Measurements from ENCODE around the gene FAM168A. TPM values are rescaled to one million over a fixed set of nuclear protein-coding genes. Genes with fewer than 3 reads are reported as not detected.
"Not testable (repeated sequence)": the region's sequence is repeated elsewhere in the genome, so short reads cannot be mapped to it uniquely, and the experiment has no call there.

Gene FAM168A
- total RNA-seq, 1 donor from 2014 or later = 19.3 TPM

- H2AFZ ChIP-seq (replicated peaks) = no peak overlapping the region
- H3K4me1 Mint-ChIP-seq = peaks cover 24% of the 10 kb centered on the region
- peaks cover 11% of the 10 kb centered on the region for H3K36me3 Mint-ChIP-seq
- no peak overlapping the region for H3K9ac ChIP-seq
- DNase-seq (ENCODE audit: low spot score) = no peak
- H4K20me1 ChIP-seq (ENCODE audit: low read depth) = no peaks in the 10 kb centered on the region
- H3K27me3 ChIP-seq = no peaks in the 10 kb centered on the region
- no peaks in the 10 kb centered on the region for H3K36me3 ChIP-seq
- H3K4me3 ChIP-seq = no peak overlapping the region
- peaks cover 93% of the 10 kb centered on the region for H3K79me2 ChIP-seq (ENCODE audit: low read depth)
- H3K4me1 ChIP-seq = peaks cover 31% of the 10 kb centered on the region
- TF ChIP-seq EZH2 (IDR thresholded peaks at IDR 0.05) = no peak
- no peak for TF ChIP-seq EZH2phosphoT487 (IDR thresholded peaks at IDR 0.05)
- TF ChIP-seq CTCF (IDR thresholded peaks at IDR 0.05) = no peak
- no peak overlapping the region for H3K27ac Mint-ChIP-seq
- H3K4me3 Mint-ChIP-seq = no peak overlapping the region
- no peak overlapping the region for H3K4me2 ChIP-seq
- peaks cover 29% of the 10 kb centered on the region for H3F3A ChIP-seq (ENCODE audit: low read depth)
- H3K27ac ChIP-seq = no peak overlapping the region
- no peaks in the 10 kb centered on the region for H3K9me3 ChIP-seq (ENCODE audit: low read depth)
- H3K9me3 Mint-ChIP-seq = no peaks in the 10 kb centered on the region
- H3K27me3 Mint-ChIP-seq (ENCODE audit: insufficient read depth, low read depth) = no peaks in the 10 kb centered on the region
These were observed 18.1 kb downstream of the FAM168A start for GRCh38 chr11:73579641-73580434.

- TF ChIP-seq CTCF (IDR thresholded peaks at IDR 0.05) = no peak
- TF ChIP-seq EZH2 (IDR thresholded peaks at IDR 0.05) = no peak
- no peak for TF ChIP-seq EZH2phosphoT487 (IDR thresholded peaks at IDR 0.05)
- Mint-ChIP-seq H3K4me1 (peaks cover 24% of the 10 kb centered on the region), H3K27me3 (ENCODE audit: insufficient read depth, low read depth) (no peaks in the 10 kb centered on the region), H3K9me3 (peaks cover 4% of the 10 kb centered on the region), H3K27ac (no peak overlapping the region), H3K4me3 (no peak overlapping the region), H3K36me3 (peaks cover 12% of the 10 kb centered on the region)
- Histone ChIP-seq H3K4me2 (no peak overlapping the region), H3K79me2 (ENCODE audit: low read depth) (peaks cover 94% of the 10 kb centered on the region), H3K27ac (no peak overlapping the region), H4K20me1 (ENCODE audit: low read depth) (no peaks in the 10 kb centered on the region), H3K4me1 (peaks cover 34% of the 10 kb centered on the region), H3K27me3 (no peaks in the 10 kb centered on the region), H3K9me3 (ENCODE audit: low read depth) (no peaks in the 10 kb centered on the region), H2AFZ (replicated peaks) (no peak overlapping the region), H3K9ac (no peak overlapping the region), H3F3A (ENCODE audit: low read depth) (peaks cover 30% of the 10 kb centered on the region), H3K4me3 (no peak overlapping the region), H3K36me3 (no peaks in the 10 kb centered on the region)
- no peak for DNase-seq (ENCODE audit: low spot score)
These were observed 19.2 kb downstream of the FAM168A start for GRCh38 chr11:73578592-73579185.

DNA sequence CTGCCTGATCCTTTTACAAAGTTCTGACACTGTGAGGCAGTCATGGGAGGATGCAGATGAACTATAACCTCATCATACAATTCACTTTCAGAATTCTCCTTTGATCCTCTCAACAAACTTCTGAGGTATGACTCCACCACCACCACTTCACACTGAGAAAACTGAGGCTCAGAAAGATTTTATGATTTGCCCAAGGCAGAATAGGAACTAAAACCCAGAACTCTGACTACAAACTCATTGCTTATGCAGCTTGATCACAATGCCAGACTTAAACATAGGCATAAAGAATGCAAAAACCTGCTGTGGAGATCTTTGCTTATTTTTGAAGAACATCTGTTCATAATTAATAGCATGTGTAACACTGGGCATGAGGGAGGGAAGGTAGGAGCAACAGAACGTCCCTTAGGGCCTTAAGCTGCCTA lies 20.4 kb downstream of the FAM168A start:
- Histone ChIP-seq H3K4me3 (no peak overlapping the region), H3K79me2 (ENCODE audit: low read depth) (peaks cover 92% of the 10 kb centered on the region), H3F3A (ENCODE audit: low read depth) (peaks cover 30% of the 10 kb centered on the region), H3K9me3 (ENCODE audit: low read depth) (no peaks in the 10 kb centered on the region), H4K20me1 (ENCODE audit: low read depth) (no peaks in the 10 kb centered on the region), H3K4me2 (peak overlapping the region; percentile 1), H3K27ac (peak overlapping the region; percentile 95), H3K9ac (no peak overlapping the region), H3K36me3 (no peaks in the 10 kb centered on the region), H3K4me1 (peaks cover 42% of the 10 kb centered on the region), H2AFZ (replicated peaks) (no peak overlapping the region), H3K27me3 (no peaks in the 10 kb centered on the region)
- H3K9me3 Mint-ChIP-seq = peaks cover 8% of the 10 kb centered on the region
- peak overlapping the region; percentile 74 for H3K27ac Mint-ChIP-seq
- TF ChIP-seq EZH2 (IDR thresholded peaks at IDR 0.05) = no peak
- no peak for DNase-seq (ENCODE audit: low spot score)
- peaks cover 27% of the 10 kb centered on the region for H3K4me1 Mint-ChIP-seq
- H3K36me3 Mint-ChIP-seq = peaks cover 18% of the 10 kb centered on the region
- no peaks in the 10 kb centered on the region for H3K27me3 Mint-ChIP-seq (ENCODE audit: insufficient read depth, low read depth)
- H3K4me3 Mint-ChIP-seq = no peak overlapping the region

GRCh38 chr11:73576185-73576614 lies 21.7 kb downstream of the FAM168A start:
- Mint-ChIP-seq H3K9me3 (peaks cover 8% of the 10 kb centered on the region), H3K27ac (peak overlapping the region; percentile 87), H3K4me3 (no peak overlapping the region), H3K36me3 (peaks cover 18% of the 10 kb centered on the region), H3K27me3 (ENCODE audit: insufficient read depth, low read depth) (no peaks in the 10 kb centered on the region), H3K4me1 (peaks cover 27% of the 10 kb centered on the region)
- Histone ChIP-seq H3K79me2 (ENCODE audit: low read depth) (peaks cover 79% of the 10 kb centered on the region), H3K4me1 (peaks cover 42% of the 10 kb centered on the region), H3K9ac (no peak overlapping the region), H3K36me3 (no peaks in the 10 kb centered on the region), H3K27me3 (no peaks in the 10 kb centered on the region), H3K9me3 (ENCODE audit: low read depth) (no peaks in the 10 kb centered on the region), H3F3A (ENCODE audit: low read depth) (peaks cover 30% of the 10 kb centered on the region), H3K4me2 (peak overlapping the region; percentile 42), H2AFZ (replicated peaks) (no peak overlapping the region), H3K4me3 (peak overlapping the region; percentile 20), H3K27ac (peak overlapping the region; percentile 95), H4K20me1 (ENCODE audit: low read depth) (no peaks in the 10 kb centered on the region)
- DNase-seq (ENCODE audit: low spot score) = peak; percentile 52
- no peak for TF ChIP-seq EZH2 (IDR thresholded peaks at IDR 0.05)
- no peak for TF ChIP-seq CTCF (IDR thresholded peaks at IDR 0.05)
- TF ChIP-seq EZH2phosphoT487 (IDR thresholded peaks at IDR 0.05) = no peak

GRCh38 chr11:73571982-73572381 lies 25.9 kb downstream of the FAM168A start:
- Histone ChIP-seq H3K79me2 (ENCODE audit: low read depth) (peaks cover 69% of the 10 kb centered on the region), H3K4me1 (peaks cover 27% of the 10 kb centered on the region), H3F3A (ENCODE audit: low read depth) (peaks cover 18% of the 10 kb centered on the region)
- not testable (repeated sequence) for DNase-seq (ENCODE audit: low spot score); H4K20me1 ChIP-seq (ENCODE audit: low read depth); H3K27ac Mint-ChIP-seq; H2AFZ ChIP-seq (replicated peaks); H3K9ac ChIP-seq; H3K9me3 Mint-ChIP-seq; H3K4me3 ChIP-seq; H3K4me2 ChIP-seq; H3K4me3 Mint-ChIP-seq; H3K27me3 ChIP-seq; H3K27me3 Mint-ChIP-seq (ENCODE audit: insufficient read depth, low read depth); H3K36me3 ChIP-seq; H3K9me3 ChIP-seq (ENCODE audit: low read depth); H3K27ac ChIP-seq
- H3K4me1 Mint-ChIP-seq = peaks cover 16% of the 10 kb centered on the region
- H3K36me3 Mint-ChIP-seq = peaks cover 26% of the 10 kb centered on the region
